WERI-Rb-1 (cell line): ENCODE data around the gene MYL10.

Source experiments
- DNase-seq: peaks from one replicate; pipeline ENCODE4 v3.0.0-alpha.2; 2020
- H3K27ac ChIP-seq: fragments of 250-450 bp; sonication (Bioruptor Pico); 2 replicates; pipeline ENCODE4 v1.5.1; 2020; ENCODE audit warnings: mild to moderate bottlenecking, moderate library complexity
- H3K27me3 ChIP-seq: fragments of 250-450 bp; sonication (Bioruptor Pico); 2 replicates; pipeline ENCODE4 v1.5.1; 2021; ENCODE audit warnings: mild to moderate bottlenecking, low read depth, moderate library complexity; ENCODE audit not compliant: insufficient read depth, severe bottlenecking
- H3K36me3 ChIP-seq: fragments of 250-450 bp; sonication (Bioruptor Pico); 2 replicates; pipeline ENCODE4 v1.5.1; 2020; ENCODE audit warnings: mild to moderate bottlenecking, moderate library complexity
- H3K4me3 ChIP-seq: 2 replicates; pipeline ENCODE4 v1.5.1; 2011; ENCODE audit warnings: low read depth, mild to moderate bottlenecking, control low read depth, low read length
- H3K9me3 ChIP-seq: fragments of 250-450 bp; sonication (Bioruptor Pico); 2 replicates; pipeline ENCODE4 v1.5.1; 2021; ENCODE audit warnings: mild to moderate bottlenecking, moderate library complexity; ENCODE audit not compliant: severe bottlenecking
- TF ChIP-seq, protein P1 (sequence below): IDR thresholded peaks from 2 replicates; pipeline ENCODE4 v1.5.1; 2011; ENCODE audit warnings: low read depth, mild to moderate bottlenecking, control low read depth, inconsistent platforms, low read length

Gene MYL10

DNA sequence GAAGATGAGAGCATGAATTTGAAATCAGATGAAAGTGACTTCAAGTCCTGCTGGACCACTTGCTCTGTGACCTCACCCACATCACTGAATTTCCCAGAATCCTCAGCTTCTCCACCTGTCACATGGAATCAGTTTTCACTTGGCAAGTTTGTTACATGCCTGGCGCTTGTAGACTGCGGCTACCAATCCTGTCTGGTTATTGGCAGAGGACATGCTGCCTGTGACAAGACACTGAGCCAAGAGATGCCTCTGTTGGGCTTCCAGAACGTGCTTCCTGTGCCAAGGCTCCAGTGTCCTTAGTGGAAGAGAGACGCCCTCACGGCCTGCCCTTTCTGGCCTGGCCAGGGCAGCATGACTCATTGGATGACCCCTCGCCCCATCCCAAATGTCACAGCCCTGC is 4.4 kb upstream of the MYL10 start:
- DNase-seq, result no peak
- H3K9me3 ChIP-seq, result no peaks in the 10 kb centered on the region

DNA sequence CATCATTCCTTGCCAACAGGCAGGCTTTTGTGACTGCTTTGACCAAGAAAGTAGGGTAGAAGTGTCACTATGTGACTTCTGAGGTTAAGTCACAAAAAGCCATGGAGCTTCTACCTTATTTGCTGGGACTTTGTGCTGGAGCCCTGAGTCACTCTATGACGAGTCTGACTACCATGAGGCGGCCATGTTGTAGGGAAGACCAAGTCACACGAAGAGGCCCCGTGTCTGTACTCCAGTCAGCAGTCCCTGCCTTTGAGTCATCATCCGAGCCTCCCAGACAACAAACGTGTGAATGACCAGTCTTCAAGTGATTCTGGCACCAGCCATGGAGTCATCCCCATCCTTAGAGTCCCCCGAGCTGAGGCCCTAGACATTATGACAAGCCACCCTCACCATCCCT is 3.5 kb upstream of the MYL10 start:
- no peaks in the 10 kb centered on the region for H3K36me3 ChIP-seq
- TF ChIP-seq, protein P1, sequence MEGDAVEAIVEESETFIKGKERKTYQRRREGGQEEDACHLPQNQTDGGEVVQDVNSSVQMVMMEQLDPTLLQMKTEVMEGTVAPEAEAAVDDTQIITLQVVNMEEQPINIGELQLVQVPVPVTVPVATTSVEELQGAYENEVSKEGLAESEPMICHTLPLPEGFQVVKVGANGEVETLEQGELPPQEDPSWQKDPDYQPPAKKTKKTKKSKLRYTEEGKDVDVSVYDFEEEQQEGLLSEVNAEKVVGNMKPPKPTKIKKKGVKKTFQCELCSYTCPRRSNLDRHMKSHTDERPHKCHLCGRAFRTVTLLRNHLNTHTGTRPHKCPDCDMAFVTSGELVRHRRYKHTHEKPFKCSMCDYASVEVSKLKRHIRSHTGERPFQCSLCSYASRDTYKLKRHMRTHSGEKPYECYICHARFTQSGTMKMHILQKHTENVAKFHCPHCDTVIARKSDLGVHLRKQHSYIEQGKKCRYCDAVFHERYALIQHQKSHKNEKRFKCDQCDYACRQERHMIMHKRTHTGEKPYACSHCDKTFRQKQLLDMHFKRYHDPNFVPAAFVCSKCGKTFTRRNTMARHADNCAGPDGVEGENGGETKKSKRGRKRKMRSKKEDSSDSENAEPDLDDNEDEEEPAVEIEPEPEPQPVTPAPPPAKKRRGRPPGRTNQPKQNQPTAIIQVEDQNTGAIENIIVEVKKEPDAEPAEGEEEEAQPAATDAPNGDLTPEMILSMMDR, result no peak

More for the DNA sequence above, 4.4 kb upstream of the MYL10 start:
- Histone ChIP-seq H3K27ac (no peak overlapping the region), H3K36me3 (no peaks in the 10 kb centered on the region), H3K4me3 (no peak overlapping the region), H3K27me3 (no peaks in the 10 kb centered on the region)
- TF ChIP-seq, protein P1, result no peak

DNA sequence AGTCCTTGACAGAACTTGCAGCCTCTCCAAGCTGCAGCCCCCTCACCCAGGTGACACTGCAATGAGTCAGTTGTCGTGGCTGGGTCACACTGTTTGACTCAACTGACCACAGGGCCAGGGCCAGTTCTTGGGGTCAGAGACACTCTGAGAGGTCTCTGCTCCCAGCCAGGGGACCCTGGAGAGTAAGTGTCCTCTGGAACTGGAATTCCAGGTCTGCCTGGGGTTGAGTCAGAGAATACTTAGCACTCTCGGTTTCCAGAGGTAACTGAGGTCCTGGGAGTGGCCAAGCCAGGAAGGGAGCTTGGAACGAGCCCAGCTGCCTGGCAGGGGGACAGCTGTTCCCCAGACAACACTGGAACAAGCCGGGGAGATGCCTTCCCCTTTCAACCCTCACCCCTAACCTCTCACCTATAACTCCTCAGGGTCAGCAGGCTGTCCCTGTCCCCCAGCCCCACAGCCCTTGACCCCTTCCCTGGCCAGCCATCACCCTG is 2.2 kb upstream of the MYL10 start:
- H3K4me3 ChIP-seq, result no peak overlapping the region
- H3K27ac ChIP-seq, result no peak overlapping the region
- H3K36me3 ChIP-seq, result no peaks in the 10 kb centered on the region
- H3K9me3 ChIP-seq, result no peaks in the 10 kb centered on the region
- DNase-seq, result no peak
- TF ChIP-seq, protein P1, result no peak
- no peaks in the 10 kb centered on the region for H3K27me3 ChIP-seq

More for the DNA sequence above, 3.5 kb upstream of the MYL10 start:
- no peak for DNase-seq
- H3K27ac ChIP-seq, result no peak overlapping the region
- H3K27me3 ChIP-seq, result no peaks in the 10 kb centered on the region
- H3K4me3 ChIP-seq, result no peak overlapping the region
- no peaks in the 10 kb centered on the region for H3K9me3 ChIP-seq

DNA sequence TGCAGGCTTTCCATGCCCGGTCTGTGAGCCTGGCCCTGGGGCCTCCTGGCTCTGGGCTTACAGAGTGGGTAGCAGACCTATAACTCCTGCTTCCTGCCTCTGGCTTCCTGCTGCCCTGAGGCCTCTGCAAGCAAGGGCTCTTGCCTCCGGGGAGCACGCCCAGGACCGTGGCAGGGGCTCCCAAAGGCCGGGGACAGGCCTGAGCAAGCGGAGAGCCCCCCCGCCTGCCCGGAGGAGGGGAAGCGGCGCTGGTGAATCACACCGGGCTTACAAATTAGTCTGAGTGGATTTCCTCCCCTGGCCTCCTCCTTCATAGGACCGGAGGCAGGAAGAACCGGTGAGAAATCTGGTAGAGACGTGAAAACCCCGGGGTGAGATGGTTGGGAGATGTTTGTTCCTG is 1.5 kb upstream of the MYL10 start:
- Histone ChIP-seq H3K27me3 (no peaks in the 10 kb centered on the region), H3K36me3 (no peaks in the 10 kb centered on the region), H3K9me3 (no peaks in the 10 kb centered on the region), H3K27ac (no peak overlapping the region), H3K4me3 (no peak overlapping the region)
- TF ChIP-seq, protein P1, result no peak
- no peak for DNase-seq

DNA sequence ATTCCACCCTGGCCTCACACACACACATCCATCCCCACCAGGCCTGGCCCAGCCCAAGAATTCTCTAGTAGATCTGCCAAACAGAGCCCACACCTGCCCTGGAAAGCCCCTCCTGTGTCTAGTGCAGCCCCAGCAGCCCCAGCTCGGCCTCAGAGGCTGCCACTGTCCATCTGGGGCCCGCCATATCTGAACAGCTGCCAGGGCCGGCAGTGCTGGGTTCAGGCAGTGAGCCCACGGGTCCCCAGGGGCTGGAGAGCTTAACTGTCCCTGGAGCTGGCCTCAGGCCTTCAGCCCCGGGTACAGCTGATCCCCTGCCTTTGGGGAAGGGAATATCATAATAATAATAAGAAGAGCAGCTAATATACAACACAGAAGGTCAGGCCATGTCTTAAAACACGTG is 574 bp downstream of the MYL10 start:
- H3K27ac ChIP-seq, result no peak overlapping the region
- no peaks in the 10 kb centered on the region for H3K9me3 ChIP-seq
- TF ChIP-seq, protein P1, result no peak
- no peaks in the 10 kb centered on the region for H3K36me3 ChIP-seq
- DNase-seq, result peak; percentile 25
- H3K27me3 ChIP-seq, result no peaks in the 10 kb centered on the region
- no peak overlapping the region for H3K4me3 ChIP-seq

DNA sequence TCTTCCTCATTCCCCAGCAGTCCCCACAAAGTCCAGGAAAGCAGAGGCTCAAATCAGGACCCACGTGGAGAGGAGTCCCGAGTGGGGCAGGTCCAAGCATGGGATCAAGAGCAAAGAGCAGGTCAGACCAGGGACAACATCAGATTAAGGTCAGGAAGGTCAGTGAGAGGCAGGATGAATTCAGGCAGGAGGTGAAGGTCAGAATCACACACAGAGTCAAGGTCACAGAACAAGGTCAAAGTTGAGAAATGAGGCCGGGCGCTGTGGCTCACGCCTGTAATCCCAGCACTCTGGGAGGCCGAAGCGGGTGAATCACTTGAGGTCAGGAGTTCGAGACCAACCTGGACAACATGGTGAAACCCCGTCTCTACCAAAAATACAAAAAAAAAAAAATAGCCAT is 2.3 kb downstream of the MYL10 start:
- H3K27me3 ChIP-seq, result no peaks in the 10 kb centered on the region
- no peak overlapping the region for H3K4me3 ChIP-seq
- no peaks in the 10 kb centered on the region for H3K9me3 ChIP-seq
- H3K36me3 ChIP-seq, result no peaks in the 10 kb centered on the region
- no peak for DNase-seq
- TF ChIP-seq, protein P1, result no peak
- H3K27ac ChIP-seq, result no peak overlapping the region
